CD4-positive, alpha-beta T cell treated with Interleukin-4 for 4 hours (primary cell): Measurements from ENCODE around the gene NDUFB2.
"Not testable (repeated sequence)": the region's sequence is repeated elsewhere in the genome, so short reads cannot be mapped to it uniquely, and the experiment has no call there.

Experiments
- DNase-seq: peaks from one replicate; pipeline ENCODE4 v3.0.0-alpha.2; 2020

The NDUFB2 gene

GRCh38 chr7:140673063-140673773, 23.3 kb upstream of the NDUFB2 start:
- peak; percentile 53 for DNase-seq

GRCh38 chr7:140673774-140674155, 22.7 kb upstream of the NDUFB2 start:
- no peak for DNase-seq

- DNase-seq, result no peak
Observed at GRCh38 chr7:140674356-140674800, 22.1 kb upstream of the NDUFB2 start.

GRCh38 chr7:140674899-140675701, 21.4 kb upstream of the NDUFB2 start:
- no peak for DNase-seq

- no peak for DNase-seq
Observed at GRCh38 chr7:140675726-140676125, 20.8 kb upstream of the NDUFB2 start.

- DNase-seq, result no peak
Observed at GRCh38 chr7:140676306-140676705, 20.2 kb upstream of the NDUFB2 start.

GRCh38 chr7:140676956-140677355, 19.6 kb upstream of the NDUFB2 start:
- DNase-seq, result not testable (repeated sequence)

- DNase-seq, result no peak
Observed at GRCh38 chr7:140677496-140677895, 19.0 kb upstream of the NDUFB2 start.

GRCh38 chr7:140678081-140678815, 18.3 kb upstream of the NDUFB2 start:
- no peak for DNase-seq

- no peak for DNase-seq
Observed at GRCh38 chr7:140678816-140679130, 17.7 kb upstream of the NDUFB2 start.

GRCh38 chr7:140679186-140679585, 17.3 kb upstream of the NDUFB2 start:
- DNase-seq, result no peak

- no peak for DNase-seq
Observed at GRCh38 chr7:140680886-140681285, 15.6 kb upstream of the NDUFB2 start.

GRCh38 chr7:140681766-140682165, 14.7 kb upstream of the NDUFB2 start:
- DNase-seq, result no peak

GRCh38 chr7:140683657-140684056, 12.9 kb upstream of the NDUFB2 start:
- DNase-seq, result no peak

- DNase-seq, result no peak
Observed at GRCh38 chr7:140684066-140684950, 12.2 kb upstream of the NDUFB2 start.

GRCh38 chr7:140685407-140686087, 11.0 kb upstream of the NDUFB2 start:
- DNase-seq, result no peak

- DNase-seq, result no peak
Observed at GRCh38 chr7:140686921-140687320, 9.6 kb upstream of the NDUFB2 start.

- DNase-seq, result no peak
Observed at GRCh38 chr7:140688341-140688740, 8.2 kb upstream of the NDUFB2 start.

- DNase-seq, result no peak
Observed at GRCh38 chr7:140689199-140690152, 7.0 kb upstream of the NDUFB2 start.

GRCh38 chr7:140691376-140692045, 5.0 kb upstream of the NDUFB2 start:
- DNase-seq, result no peak
